ENCODE results near the gene ZNF821.
"Not testable (repeated sequence)": the region's sequence is repeated elsewhere in the genome, so short reads cannot be mapped to it uniquely, and the experiment has no call there.

Gene ZNF821, protein sequence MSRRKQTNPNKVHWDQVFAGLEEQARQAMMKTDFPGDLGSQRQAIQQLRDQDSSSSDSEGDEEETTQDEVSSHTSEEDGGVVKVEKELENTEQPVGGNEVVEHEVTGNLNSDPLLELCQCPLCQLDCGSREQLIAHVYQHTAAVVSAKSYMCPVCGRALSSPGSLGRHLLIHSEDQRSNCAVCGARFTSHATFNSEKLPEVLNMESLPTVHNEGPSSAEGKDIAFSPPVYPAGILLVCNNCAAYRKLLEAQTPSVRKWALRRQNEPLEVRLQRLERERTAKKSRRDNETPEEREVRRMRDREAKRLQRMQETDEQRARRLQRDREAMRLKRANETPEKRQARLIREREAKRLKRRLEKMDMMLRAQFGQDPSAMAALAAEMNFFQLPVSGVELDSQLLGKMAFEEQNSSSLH

GRCh38 chr16:71883849-71884638, at the start of gene ZNF821:
TSS of gene ZNF821 (minus strand) at chr16:71884182. CDS start at chr16:71879946, 4,236 bp downstream.
- peak; percentile 29 for DNase-seq

DNA sequence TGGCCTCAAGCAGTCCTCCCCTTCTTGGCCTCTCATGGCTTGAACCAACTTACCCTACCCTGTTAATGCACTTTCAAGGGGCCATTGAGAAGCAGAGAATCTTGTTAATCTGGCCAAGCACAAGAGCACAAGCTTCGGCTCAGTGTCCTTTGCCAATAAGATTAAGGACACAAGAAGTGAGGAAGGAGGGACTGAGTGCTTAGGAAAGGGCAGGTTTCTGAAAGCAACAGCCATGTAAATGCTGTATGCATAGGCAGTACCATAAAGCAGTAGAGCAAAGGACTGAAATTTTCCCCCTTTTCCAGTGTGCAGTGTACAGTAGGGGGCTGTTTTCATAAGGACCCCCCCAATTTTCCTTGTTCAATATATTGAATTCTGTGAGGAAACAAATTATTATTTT, 49.0 kb upstream of the ZNF821 start:
- no peak for DNase-seq

DNA sequence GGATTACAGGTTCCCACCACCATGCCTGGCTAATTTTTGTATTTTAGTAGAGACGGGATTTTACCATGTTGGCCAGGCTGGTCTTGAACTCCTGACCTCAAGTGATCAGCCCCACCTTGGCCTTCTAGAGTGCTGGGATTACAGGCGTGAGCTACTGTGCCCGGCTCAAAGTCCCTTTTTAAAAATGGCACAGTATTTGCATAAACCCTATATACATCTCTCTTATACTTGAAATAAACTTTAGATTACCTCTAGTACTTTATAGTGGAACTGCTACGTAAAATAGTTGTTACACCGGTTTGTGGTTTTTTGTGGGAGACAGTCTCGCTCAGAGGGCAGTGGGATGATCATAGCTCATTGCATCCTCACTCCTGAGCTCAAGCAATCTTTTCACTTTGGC, 47.6 kb upstream of the ZNF821 start:
- DNase-seq = no peak

- no peak for DNase-seq
Observed at GRCh38 chr16:71931001-71931400, 47.0 kb upstream of the ZNF821 start.

GRCh38 chr16:71930013-71930563, 46.1 kb upstream of the ZNF821 start:
- no peak for DNase-seq

- DNase-seq = no peak
Observed at GRCh38 chr16:71929048-71929447, 45.1 kb upstream of the ZNF821 start.

DNA sequence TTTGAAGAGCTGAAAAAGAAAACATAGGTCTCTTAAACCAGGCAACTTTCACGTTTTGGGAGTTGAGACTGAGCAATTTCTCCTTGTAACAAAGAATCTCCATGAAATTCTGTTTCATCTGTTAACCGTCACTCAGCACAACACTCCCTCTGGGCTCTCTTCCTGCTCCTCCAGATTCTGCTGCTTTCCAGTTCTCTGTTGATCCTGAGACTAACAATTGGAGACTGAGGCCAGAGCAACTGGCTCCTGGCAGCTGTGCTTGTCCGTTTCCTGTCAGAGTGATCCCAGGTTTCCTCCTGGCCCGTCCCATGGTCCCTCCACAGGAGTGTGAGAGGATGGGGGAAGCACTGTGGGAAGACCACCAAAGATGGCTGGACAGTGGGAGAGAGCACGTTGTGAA, 43.8 kb upstream of the ZNF821 start:
- DNase-seq = no peak

GRCh38 chr16:71927383-71927782, 43.4 kb upstream of the ZNF821 start:
- no peak for DNase-seq

DNA sequence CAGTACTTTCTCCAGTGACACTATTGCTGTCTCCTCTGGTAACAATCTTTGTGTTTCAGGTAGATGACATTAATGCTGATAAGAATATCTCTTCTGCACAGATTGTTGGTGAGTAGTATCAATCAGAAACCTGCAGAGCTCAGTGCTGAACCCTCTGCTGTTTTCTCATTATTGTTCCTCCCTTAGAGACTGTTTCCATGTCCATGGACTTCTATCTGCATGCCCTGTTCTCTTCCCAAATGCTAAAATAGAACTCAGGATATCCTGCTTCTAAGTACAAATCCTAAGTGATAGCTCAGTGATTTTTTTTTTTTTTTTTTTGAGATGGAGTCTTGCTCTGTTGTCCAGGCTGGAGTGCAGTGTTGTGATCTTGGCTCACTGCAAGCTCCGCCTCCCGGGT, 40.7 kb upstream of the ZNF821 start:
- DNase-seq = no peak

DNA sequence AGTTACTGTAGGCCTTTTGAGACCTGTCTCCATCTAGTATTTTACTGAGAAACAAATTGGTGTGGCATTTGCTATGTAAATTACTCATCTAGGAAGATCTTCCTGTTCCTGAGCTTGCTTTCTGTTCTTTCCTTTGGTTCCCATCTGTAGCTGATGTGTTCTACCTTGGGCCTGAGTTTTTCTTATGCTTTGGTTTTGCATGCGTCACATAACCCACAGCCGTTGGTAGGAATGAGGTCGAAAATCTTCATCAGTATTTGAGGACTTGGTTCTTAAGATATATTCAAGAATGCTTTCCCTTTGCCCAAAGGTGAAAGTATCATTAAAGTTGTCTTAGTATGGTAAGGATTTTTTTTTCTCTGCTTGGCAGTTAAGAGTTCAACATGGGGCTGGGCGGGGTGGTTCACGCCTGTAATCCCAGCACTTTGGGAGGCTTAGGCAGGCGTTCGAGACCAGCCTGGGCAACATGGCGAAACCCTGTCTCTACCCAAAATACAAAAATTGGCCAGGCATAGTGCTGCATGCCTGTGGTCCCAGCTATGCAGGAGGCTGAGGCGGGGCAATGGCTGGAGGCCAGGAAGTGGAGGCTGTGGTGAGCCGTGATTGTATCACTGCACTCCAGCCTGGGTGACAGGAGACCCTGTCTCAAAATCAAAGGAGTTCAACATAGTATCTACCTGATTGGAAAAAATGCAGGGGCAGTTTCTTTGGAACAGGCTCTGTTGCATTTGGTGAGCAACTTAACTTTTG, 40.1 kb upstream of the ZNF821 start:
- DNase-seq = no peak

DNA sequence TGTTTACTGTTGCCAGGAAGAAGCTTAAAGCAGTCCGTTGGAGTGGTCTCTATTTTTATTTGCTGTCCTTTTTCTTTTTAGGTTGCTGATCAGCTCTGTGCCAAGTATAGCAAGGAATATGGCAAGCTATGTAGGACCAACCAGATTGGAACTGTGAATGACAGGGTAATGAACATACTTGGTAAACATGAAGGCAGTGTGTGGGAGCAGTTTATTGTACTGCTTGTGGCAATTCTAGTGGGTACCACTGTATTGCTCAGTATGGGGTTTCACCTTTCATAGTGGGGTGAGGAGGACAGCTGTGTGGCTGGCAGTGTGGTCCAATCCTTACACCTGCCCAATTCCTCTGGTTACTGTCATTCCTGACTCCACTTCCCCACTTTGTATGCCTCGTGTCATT, 36.7 kb upstream of the ZNF821 start:
- DNase-seq = no peak

DNA sequence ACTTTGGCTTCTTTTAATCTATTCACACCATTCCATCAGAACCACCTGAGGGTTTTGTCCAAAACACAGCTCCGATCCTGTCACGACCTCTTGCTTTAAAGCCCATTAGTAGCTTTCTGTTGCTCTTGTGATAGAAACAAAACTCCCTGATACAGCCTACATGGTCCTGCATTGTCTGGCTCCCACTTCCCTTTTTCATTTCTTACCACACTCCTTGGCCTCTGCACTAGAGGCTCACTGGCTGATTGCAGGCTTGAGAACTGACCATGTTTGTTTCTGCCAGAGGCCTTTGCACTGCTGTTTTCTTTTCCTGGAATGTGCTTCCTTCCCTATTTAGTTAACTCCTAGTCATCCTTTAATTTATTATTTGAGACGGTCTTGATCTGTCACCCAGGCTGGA, 35.1 kb upstream of the ZNF821 start:
- DNase-seq = no peak

DNA sequence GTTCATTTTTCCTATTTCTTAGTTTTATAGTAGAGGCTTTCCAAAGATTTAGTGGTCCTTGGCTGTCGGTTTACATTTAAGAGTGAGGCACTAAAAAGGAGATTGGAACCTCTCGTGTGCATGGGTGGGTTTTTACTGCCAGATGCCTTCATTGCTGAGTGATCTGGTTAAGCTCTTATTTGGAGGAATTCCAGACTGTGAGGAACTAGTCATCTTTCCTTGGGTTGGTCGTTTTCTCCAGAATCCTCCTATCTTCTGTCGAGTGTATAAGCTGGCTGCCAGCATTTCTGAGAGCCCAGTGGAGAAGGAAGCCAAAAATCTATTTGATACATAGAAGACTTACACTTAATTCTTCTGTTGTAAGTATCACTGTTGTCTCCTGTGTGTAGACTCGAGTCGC, 33.9 kb upstream of the ZNF821 start:
- DNase-seq = no peak

- no peak for DNase-seq
Observed at GRCh38 chr16:71916397-71916920, 32.5 kb upstream of the ZNF821 start.

DNA sequence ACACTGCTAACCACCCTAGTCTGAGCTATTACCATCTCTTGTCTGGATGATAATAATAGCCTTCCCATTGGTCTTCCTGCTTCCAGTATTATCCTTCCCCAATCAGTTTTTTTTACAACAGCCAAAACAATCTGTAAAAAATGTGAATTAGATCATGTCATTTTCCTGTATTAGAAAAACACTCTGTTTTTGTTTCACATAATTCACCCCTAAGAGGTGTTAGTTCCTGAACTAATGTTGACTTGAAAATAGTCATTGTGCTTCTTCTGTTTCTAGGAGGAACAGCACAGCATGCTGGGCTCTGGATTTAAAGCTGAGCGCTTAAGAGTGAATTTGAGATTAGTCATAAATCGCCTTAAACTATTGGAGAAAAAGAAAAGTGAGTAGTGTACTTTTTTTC, 31.4 kb upstream of the ZNF821 start:
- no peak for DNase-seq

GRCh38 chr16:71914802-71915201, 30.8 kb upstream of the ZNF821 start:
- no peak for DNase-seq

- no peak for DNase-seq
Observed at GRCh38 chr16:71912534-71913275, 28.7 kb upstream of the ZNF821 start.

GRCh38 chr16:71911121-71911520, 27.1 kb upstream of the ZNF821 start:
- no peak for DNase-seq

DNA sequence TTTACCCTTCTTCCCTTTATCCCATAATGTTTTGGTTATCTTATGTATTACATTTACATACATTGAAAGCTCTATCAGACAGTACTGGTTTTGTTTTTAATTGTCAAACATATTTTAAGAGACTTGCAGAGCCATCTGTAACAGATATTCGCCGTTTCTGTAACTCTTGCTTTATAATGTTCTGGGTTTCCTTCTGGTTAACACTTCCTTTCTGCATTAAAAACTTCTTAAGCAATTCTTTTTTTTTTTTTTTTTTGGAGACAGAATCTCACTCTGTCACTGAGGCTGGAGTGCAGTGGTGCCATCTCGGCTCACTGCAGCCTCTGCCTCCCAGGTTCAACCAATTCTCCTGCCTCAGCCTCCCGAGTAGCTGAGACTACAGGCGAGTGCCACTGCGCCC, 21.8 kb upstream of the ZNF821 start:
- DNase-seq = not testable (repeated sequence)

DNA sequence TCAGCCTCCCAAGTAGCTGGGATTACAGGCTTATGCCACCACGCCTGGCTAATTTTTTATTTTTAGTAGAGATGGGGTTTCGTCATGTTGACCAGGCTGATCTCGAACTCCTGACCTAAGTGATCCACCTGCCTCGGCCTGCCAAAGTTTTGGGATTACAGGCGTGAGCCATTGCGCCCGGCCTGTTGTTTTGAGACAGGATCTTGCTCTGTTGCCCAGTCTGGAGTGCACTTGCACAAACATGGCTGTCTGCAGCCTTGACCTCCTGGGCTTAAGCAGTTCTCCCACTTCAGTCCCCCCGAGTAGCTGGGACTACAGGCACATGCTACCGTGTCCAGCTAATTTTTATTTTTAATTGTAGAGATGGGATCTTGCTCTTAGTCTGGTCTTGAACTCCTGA, 20.3 kb upstream of the ZNF821 start:
- DNase-seq = no peak

GRCh38 chr16:71903608-71904007, 19.6 kb upstream of the ZNF821 start:
- DNase-seq = no peak

DNA sequence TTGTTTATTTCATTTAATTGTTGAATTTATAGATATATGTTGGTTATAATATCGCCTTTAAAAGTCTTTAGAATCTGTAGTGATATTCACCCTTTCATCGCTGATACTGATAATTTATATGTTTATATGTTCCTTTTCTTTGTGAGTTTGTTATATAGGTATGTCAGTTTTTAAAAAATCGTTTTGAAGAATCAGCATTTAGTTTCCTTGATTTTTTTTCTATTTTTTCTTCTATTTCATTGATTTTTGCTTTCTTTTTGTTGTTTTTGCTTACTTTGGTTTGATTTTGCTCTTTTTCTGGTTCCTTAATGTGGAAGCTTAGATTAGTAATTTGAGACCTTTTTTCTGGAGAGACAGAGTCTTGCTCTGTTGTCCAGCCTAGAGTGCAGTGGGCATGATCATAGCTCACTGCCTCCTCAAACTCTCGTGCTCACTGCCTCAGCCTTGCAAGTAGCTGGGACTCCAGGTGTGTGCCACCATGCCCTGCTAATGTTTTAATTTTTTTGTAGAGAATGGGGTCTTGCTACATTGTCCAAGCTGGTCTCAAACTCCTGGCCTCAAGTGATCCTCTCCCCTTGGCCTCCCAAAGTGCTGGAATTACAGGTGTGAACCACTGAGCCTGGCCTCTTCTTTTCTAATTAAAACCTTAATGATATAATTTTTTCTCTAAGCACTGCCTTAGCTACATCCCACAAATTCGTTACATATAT, 18.8 kb upstream of the ZNF821 start:
- DNase-seq = no peak

All from NCI-H524 treated with DMSO at 0.1 percent for 48 hours (cell line).